ENCODE measurements around the gene SLC9B2. TPM values are rescaled to one million over a fixed set of nuclear protein-coding genes. Genes with fewer than 3 reads are reported as not detected.

Gene SLC9B2
- total and polyA plus RNA-seq, 12 donors, result 1.00 to 11.4 (median 3.3) TPM

DNA sequence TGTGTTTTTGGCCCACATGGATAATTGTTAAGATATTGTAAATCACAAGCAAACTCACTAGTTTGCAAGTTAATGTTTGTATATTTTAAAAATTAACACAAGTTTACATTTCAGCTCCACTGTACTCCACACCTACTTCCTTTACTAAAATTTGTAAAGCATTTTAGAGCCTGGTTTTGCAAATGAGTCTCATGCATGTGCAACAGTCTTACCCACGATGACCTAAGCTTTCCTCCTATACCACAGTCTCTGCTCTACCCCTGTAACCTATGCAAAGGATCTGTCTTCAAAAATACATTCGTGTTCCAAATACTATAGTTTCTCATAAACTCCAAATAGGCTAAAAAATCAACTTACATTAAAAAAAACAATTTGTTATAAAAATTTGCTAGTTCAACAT, 12.9 kb upstream of the SLC9B2 start:
- H3K4me1 ChIP-seq, result peaks cover 0 to 14% (median 0%) of the 10 kb centered on the region in 9 donors
- TF ChIP-seq, protein P1, sequence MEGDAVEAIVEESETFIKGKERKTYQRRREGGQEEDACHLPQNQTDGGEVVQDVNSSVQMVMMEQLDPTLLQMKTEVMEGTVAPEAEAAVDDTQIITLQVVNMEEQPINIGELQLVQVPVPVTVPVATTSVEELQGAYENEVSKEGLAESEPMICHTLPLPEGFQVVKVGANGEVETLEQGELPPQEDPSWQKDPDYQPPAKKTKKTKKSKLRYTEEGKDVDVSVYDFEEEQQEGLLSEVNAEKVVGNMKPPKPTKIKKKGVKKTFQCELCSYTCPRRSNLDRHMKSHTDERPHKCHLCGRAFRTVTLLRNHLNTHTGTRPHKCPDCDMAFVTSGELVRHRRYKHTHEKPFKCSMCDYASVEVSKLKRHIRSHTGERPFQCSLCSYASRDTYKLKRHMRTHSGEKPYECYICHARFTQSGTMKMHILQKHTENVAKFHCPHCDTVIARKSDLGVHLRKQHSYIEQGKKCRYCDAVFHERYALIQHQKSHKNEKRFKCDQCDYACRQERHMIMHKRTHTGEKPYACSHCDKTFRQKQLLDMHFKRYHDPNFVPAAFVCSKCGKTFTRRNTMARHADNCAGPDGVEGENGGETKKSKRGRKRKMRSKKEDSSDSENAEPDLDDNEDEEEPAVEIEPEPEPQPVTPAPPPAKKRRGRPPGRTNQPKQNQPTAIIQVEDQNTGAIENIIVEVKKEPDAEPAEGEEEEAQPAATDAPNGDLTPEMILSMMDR (IDR thresholded peaks at IDR 0.05), result no peak
- no peaks in the 10 kb centered on the region for H3K9me3 ChIP-seq
- DNase-seq (no peak), ATAC-seq (no peak)
- WGBS, 2 donors, result 96 to 97% methylated on average over 2 of the region's 2 CpGs
- intact Hi-C loops (cut with DNase I), result loop anchor here in 1 of 10 donors (5.0 kb wide), 1 partner anchor 42 kb away; no protein-coding TSS in a partner anchor
- H3K27ac ChIP-seq, result no peak overlapping the region
- H3K27me3 ChIP-seq, result no peaks in the 10 kb centered on the region
- peaks cover 0 to 99% (median 53%) of the 10 kb centered on the region in 9 donors for H3K36me3 ChIP-seq
- H3K4me3 ChIP-seq, result no peak overlapping the region

DNA sequence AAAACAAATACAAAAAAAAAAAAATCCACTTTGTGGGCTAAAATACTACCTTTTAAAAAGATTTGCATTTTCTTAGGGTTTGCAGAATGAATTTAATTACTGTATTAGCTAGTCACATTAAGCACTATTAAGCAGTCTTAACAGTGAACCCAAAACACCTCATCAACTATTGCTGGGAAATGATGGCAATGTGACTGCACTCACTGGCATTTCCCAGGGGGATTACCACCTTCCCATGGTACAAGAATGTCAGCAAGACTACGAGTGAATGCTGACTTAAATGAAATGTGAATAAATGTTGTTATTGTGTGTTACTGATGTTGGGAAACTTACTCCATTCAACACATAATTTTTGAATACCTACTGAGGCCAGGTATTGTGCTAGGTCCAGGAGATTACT, 10.0 kb upstream of the SLC9B2 start:
- Histone ChIP-seq H3K9me3 (no peaks in the 10 kb centered on the region), H3K4me1 (no peaks in the 10 kb centered on the region), H3K27me3 (no peaks in the 10 kb centered on the region), H3K36me3 (peaks cover 0 to 98% (median 63%) of the 10 kb centered on the region in 9 donors), H3K4me3 (no peak overlapping the region), H3K27ac (no peak overlapping the region)
- no peak for ATAC-seq
- intact Hi-C loops (cut with DNase I), result loop anchor here in 1 of 10 donors (5.0 kb wide), 1 partner anchor 39 kb away; no protein-coding TSS in a partner anchor
- TF ChIP-seq, protein P1 (IDR thresholded peaks at IDR 0.05), result no peak
- 76 to 79% methylated on average over 1 of the region's 1 CpG for WGBS, 2 donors
- DNase-seq, result no peak

DNA sequence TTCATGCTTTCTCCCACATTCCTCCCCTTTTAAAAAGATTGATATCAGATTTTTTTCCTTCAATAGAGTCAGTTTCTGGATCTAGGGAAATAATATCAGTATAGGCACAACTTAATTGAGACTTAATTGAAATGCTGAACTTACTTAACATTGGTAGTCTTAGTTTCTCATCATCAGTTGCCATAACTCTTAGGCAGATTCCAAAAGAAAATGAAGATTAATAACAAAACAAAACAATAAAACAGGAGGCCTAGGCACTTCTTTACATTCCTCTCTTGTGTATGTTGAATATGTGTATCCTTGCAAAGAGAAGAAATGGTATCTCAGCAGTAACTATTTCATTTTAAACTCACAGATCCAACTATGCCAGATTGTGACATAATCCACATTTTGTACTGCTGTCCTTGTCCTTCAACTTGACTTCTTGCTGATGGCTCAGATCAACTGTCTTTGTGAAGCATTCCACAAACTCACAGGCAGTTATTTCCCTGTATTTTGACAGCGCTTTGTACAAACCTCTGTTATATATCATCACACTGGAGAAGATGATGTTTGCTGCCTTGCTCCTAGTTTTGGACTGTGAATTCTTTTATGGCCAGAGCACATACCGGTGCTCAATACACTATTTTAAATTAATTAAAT, 9.1 kb upstream of the SLC9B2 start:
- DNase-seq, result no peak
- Histone ChIP-seq H3K27ac (no peak overlapping the region), H3K27me3 (no peaks in the 10 kb centered on the region), H3K9me3 (no peaks in the 10 kb centered on the region), H3K4me1 (no peaks in the 10 kb centered on the region), H3K36me3 (peaks cover 0 to 98% (median 66%) of the 10 kb centered on the region in 9 donors), H3K4me3 (no peak overlapping the region)
- intact Hi-C loops (cut with DNase I), result loop anchor here in 1 of 10 donors (5.0 kb wide), 1 partner anchor 38 kb away; no protein-coding TSS in a partner anchor
- no peak for ATAC-seq
- TF ChIP-seq, protein P1 (IDR thresholded peaks at IDR 0.05), result no peak
- 95 to 98% methylated on average over 2 of the region's 2 CpGs for WGBS, 2 donors

DNA sequence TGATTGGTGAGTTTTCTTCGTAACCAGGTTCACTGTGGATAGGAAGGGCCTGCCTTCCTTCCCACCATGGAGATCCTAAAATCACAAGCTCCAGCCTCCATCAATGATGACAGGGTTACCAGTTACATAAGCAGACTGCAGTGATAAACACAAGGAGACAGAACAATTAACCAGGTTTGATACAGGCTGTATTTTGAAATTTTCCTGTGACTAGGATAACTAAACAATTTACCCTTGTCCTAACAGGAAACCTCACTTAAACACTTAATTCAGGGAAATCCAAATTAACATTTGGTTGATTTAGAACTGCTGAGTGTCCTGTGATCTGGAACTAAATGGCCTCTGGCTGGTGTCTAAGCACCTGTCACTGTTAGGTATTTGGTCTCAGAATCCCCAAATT, 3.1 kb upstream of the SLC9B2 start:
- H3K4me1 ChIP-seq, result peaks cover 0 to 23% (median 12%) of the 10 kb centered on the region in 9 donors
- TF ChIP-seq, protein P1 (IDR thresholded peaks at IDR 0.05), result no peak
- intact Hi-C loops (cut with DNase I), result no loop called here
- H3K4me3 ChIP-seq, result no peak overlapping the region
- no peaks in the 10 kb centered on the region for H3K9me3 ChIP-seq
- DNase-seq (no peak), ATAC-seq (no peak)
- H3K27me3 ChIP-seq, result no peaks in the 10 kb centered on the region
- H3K27ac ChIP-seq, result no peak overlapping the region
- peaks cover 0 to 57% (median 21%) of the 10 kb centered on the region in 9 donors for H3K36me3 ChIP-seq
- WGBS, 2 donors, result 89 to 94% methylated on average over 1 of the region's 1 CpG
